HG03460 (cell line): ENCODE data around the gene FNDC3B.
A peak's percentile ranks its signal among the peaks of the same experiment; 100 is the strongest.

Experiments
- ATAC-seq: cut with Tn5 transposase; IDR thresholded peaks from one replicate; pipeline ENCODE4 v1.9.1; 2021; ENCODE audit not compliant: unreplicated experiment

The FNDC3B gene

GRCh38 chr3:172132159-172132586 lies 92.8 kb downstream of the FNDC3B start:
- ATAC-seq = no peak

- no peak for ATAC-seq
Measured at GRCh38 chr3:172132721-172133311, 93.4 kb downstream of the FNDC3B start.

- ATAC-seq = no peak
Measured at GRCh38 chr3:172133838-172134237, 94.5 kb downstream of the FNDC3B start.

- peak; percentile 49 for ATAC-seq
Measured at GRCh38 chr3:172134352-172134751, 95.0 kb downstream of the FNDC3B start.

GRCh38 chr3:172135185-172135584 lies 95.8 kb downstream of the FNDC3B start:
- no peak for ATAC-seq

GRCh38 chr3:172135820-172136219 lies 96.4 kb downstream of the FNDC3B start:
- ATAC-seq = no peak

- ATAC-seq = no peak
Measured at GRCh38 chr3:172136330-172136729, 97.0 kb downstream of the FNDC3B start.

- no peak for ATAC-seq
Measured at GRCh38 chr3:172137287-172138192, 98.2 kb downstream of the FNDC3B start.

GRCh38 chr3:172138193-172138537 lies 98.8 kb downstream of the FNDC3B start:
- ATAC-seq = no peak

- peak; percentile 32 for ATAC-seq
Measured at GRCh38 chr3:172138792-172139507, 99.6 kb downstream of the FNDC3B start.

GRCh38 chr3:172139528-172140276 lies 100.3 kb downstream of the FNDC3B start:
- no peak for ATAC-seq

- ATAC-seq = no peak
Measured at GRCh38 chr3:172140499-172141391, 101.4 kb downstream of the FNDC3B start.

GRCh38 chr3:172142051-172142863 lies 102.9 kb downstream of the FNDC3B start:
- ATAC-seq = peak; percentile 75

GRCh38 chr3:172142864-172143451 lies 103.6 kb downstream of the FNDC3B start:
- no peak for ATAC-seq

- ATAC-seq = no peak
Measured at GRCh38 chr3:172143739-172144497, 104.5 kb downstream of the FNDC3B start.

GRCh38 chr3:172144601-172145000 lies 105.2 kb downstream of the FNDC3B start:
- ATAC-seq = no peak

GRCh38 chr3:172145031-172145686 lies 105.8 kb downstream of the FNDC3B start:
- ATAC-seq = peak; percentile 43

- ATAC-seq = no peak
Measured at GRCh38 chr3:172146349-172146748, 107.0 kb downstream of the FNDC3B start.
